WERI-Rb-1 (cell line): ENCODE results near the gene TSPAN17.
A peak's percentile ranks its signal among the peaks of the same experiment; 100 is the strongest.

Experiments used
- DNase-seq: peaks from one replicate; pipeline ENCODE4 v3.0.0-alpha.2; 2020
- H3K27ac ChIP-seq: fragments of 250-450 bp; sonication (Bioruptor Pico); 2 replicates; pipeline ENCODE4 v1.5.1; 2020; ENCODE audit warnings: mild to moderate bottlenecking, moderate library complexity
- H3K27me3 ChIP-seq: fragments of 250-450 bp; sonication (Bioruptor Pico); 2 replicates; pipeline ENCODE4 v1.5.1; 2021; ENCODE audit warnings: mild to moderate bottlenecking, low read depth, moderate library complexity; ENCODE audit not compliant: insufficient read depth, severe bottlenecking
- H3K36me3 ChIP-seq: fragments of 250-450 bp; sonication (Bioruptor Pico); 2 replicates; pipeline ENCODE4 v1.5.1; 2020; ENCODE audit warnings: mild to moderate bottlenecking, moderate library complexity
- H3K4me3 ChIP-seq: 2 replicates; pipeline ENCODE4 v1.5.1; 2011; ENCODE audit warnings: low read depth, mild to moderate bottlenecking, control low read depth, low read length
- H3K9me3 ChIP-seq: fragments of 250-450 bp; sonication (Bioruptor Pico); 2 replicates; pipeline ENCODE4 v1.5.1; 2021; ENCODE audit warnings: mild to moderate bottlenecking, moderate library complexity; ENCODE audit not compliant: severe bottlenecking
- TF ChIP-seq, protein P1 (sequence below): IDR thresholded peaks from 2 replicates; pipeline ENCODE4 v1.5.1; 2011; ENCODE audit warnings: low read depth, mild to moderate bottlenecking, control low read depth, inconsistent platforms, low read length

The TSPAN17 gene

GRCh38 chr5:176658007-176658599, 10.8 kb downstream of the TSPAN17 start:
- TF ChIP-seq, protein P1, sequence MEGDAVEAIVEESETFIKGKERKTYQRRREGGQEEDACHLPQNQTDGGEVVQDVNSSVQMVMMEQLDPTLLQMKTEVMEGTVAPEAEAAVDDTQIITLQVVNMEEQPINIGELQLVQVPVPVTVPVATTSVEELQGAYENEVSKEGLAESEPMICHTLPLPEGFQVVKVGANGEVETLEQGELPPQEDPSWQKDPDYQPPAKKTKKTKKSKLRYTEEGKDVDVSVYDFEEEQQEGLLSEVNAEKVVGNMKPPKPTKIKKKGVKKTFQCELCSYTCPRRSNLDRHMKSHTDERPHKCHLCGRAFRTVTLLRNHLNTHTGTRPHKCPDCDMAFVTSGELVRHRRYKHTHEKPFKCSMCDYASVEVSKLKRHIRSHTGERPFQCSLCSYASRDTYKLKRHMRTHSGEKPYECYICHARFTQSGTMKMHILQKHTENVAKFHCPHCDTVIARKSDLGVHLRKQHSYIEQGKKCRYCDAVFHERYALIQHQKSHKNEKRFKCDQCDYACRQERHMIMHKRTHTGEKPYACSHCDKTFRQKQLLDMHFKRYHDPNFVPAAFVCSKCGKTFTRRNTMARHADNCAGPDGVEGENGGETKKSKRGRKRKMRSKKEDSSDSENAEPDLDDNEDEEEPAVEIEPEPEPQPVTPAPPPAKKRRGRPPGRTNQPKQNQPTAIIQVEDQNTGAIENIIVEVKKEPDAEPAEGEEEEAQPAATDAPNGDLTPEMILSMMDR: peak; percentile 97
- H3K9me3 ChIP-seq: no peaks in the 10 kb centered on the region
- DNase-seq: peak; percentile 63
- no peak overlapping the region for H3K27ac ChIP-seq
- H3K27me3 ChIP-seq: no peaks in the 10 kb centered on the region
- no peak overlapping the region for H3K4me3 ChIP-seq
- peaks cover 5% of the 10 kb centered on the region; the same call in 1 of the 2 replicates for H3K36me3 ChIP-seq

GRCh38 chr5:176658817-176659511, 11.7 kb downstream of the TSPAN17 start:
- TF ChIP-seq, protein P1: no peak
- Histone ChIP-seq H3K27ac (no peak overlapping the region), H3K27me3 (no peaks in the 10 kb centered on the region), H3K9me3 (no peaks in the 10 kb centered on the region), H3K36me3 (no peaks in the 10 kb centered on the region; the same call in 1 of the 2 replicates), H3K4me3 (no peak overlapping the region)
- no peak for DNase-seq

GRCh38 chr5:176659512-176659839, 12.2 kb downstream of the TSPAN17 start:
- no peaks in the 10 kb centered on the region for H3K9me3 ChIP-seq
- H3K27me3 ChIP-seq: no peaks in the 10 kb centered on the region
- no peak overlapping the region for H3K27ac ChIP-seq
- no peaks in the 10 kb centered on the region; the same call in 1 of the 2 replicates for H3K36me3 ChIP-seq
- H3K4me3 ChIP-seq: no peak overlapping the region
- TF ChIP-seq, protein P1: no peak
- DNase-seq: no peak

DNA sequence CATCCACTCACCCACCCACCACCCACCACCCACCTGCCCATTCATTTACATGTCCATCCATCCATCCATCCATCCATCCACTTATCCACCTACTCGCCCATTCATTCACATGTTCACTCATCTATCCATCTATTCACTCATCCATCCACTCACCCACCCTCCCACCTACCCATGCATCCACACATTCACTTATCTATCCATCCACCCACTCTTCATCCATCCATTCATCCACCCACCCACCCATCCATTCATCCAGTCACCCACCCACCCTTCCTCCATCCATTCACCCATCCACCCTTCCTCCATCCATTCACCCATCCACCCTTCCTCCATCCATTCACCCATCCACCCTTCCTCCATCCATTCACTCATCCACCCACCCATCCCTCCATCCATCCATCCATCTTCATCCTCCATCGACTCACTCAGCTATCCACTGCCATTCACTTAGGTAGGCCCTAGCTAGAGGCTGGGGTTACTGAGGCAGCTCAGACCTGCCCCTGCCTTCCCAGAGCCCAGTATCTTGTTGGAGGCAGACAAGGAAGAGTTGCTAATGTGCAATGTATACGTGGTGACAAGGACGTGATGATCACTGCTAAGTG, 12.7 kb downstream of the TSPAN17 start:
- Histone ChIP-seq H3K9me3 (no peaks in the 10 kb centered on the region), H3K27me3 (no peaks in the 10 kb centered on the region), H3K4me3 (no peak overlapping the region), H3K27ac (no peak overlapping the region), H3K36me3 (no peaks in the 10 kb centered on the region; the same call in 1 of the 2 replicates)
- TF ChIP-seq, protein P1: no peak
- no peak for DNase-seq

- Histone ChIP-seq H3K4me3 (no peak overlapping the region), H3K27me3 (no peaks in the 10 kb centered on the region), H3K9me3 (no peaks in the 10 kb centered on the region), H3K36me3 (no peaks in the 10 kb centered on the region; the same call in 1 of the 2 replicates), H3K27ac (no peak overlapping the region)
- DNase-seq: no peak
- TF ChIP-seq, protein P1: no peak
Measured at GRCh38 chr5:176660530-176660859, 13.2 kb downstream of the TSPAN17 start.
